Activated CD4-positive, alpha-beta T cell treated with anti-CD3 and anti-CD28 coated beads for 36 hours (primary cell): ENCODE results near the gene SPRED1. TPM values are rescaled to one million over a fixed set of nuclear protein-coding genes. Genes with fewer than 3 reads are reported as not detected.
"Not testable (repeated sequence)": the region's sequence is repeated elsewhere in the genome, so short reads cannot be mapped to it uniquely, and the experiment has no call there.

Source experiments
- ATAC-seq: fragments of 200-7000 bp; cut with Tn5 transposase; one replicate; pipeline ENCODE4 v1.10.0; 2021; ENCODE audit warnings: mild to moderate bottlenecking, moderate library complexity
- CTCF ChIA-PET: fragments of 350-600 bp; sonication (Branson Sonifier 250); formaldehyde crosslinking; loops from one replicate; lab custom pipeline; 2021; ENCODE audit warnings: antibody characterized with exemption; lab: Charles Lee
- POLR2A ChIA-PET: fragments of 350-600 bp; sonication (Branson Sonifier 250); formaldehyde crosslinking; loops from one replicate; lab custom pipeline; 2021; ENCODE audit warnings: antibody characterized with exemption, inconsistent platforms; lab: Charles Lee
- DNase-seq: peaks from one replicate; pipeline ENCODE4 v3.0.0-alpha.2; 2020
- H3K27ac Mint-ChIP-seq: one replicate; pipeline ENCODE4 v1.8.0; 2021; ENCODE audit warnings: mixed read lengths
- H3K27me3 Mint-ChIP-seq: one replicate; pipeline ENCODE4 v1.8.0; 2021; ENCODE audit warnings: mixed read lengths
- H3K36me3 Mint-ChIP-seq: one replicate; pipeline ENCODE4 v1.8.0; 2021; ENCODE audit warnings: low read depth, mixed read lengths
- H3K4me1 Mint-ChIP-seq: one replicate; pipeline ENCODE4 v1.8.0; 2021; ENCODE audit warnings: mixed read lengths
- H3K4me3 Mint-ChIP-seq: one replicate; pipeline ENCODE4 v1.8.0; 2021; ENCODE audit warnings: mild to moderate bottlenecking, moderate library complexity, mixed read lengths
- H3K9me3 Mint-ChIP-seq: one replicate; pipeline ENCODE4 v1.8.0; 2021; ENCODE audit warnings: low read depth, mixed read lengths
- intact Hi-C, 2 experiments: fragments of 100-400 bp; cut with DNase I in 1 of 2; cut with micrococcal nuclease in 1 of 2; formaldehyde crosslinking; loops; one replicate each; pipeline versions ENCODE4 v1.14.2 to v1.15.1; 2022 to 2024; cut with DNase I, micrococcal nuclease
- total RNA-seq, 2 experiments: library from RNA; stranded (reverse); gene quantifications; one replicate each; pipeline ENCODE4 v1.2.3, GENCODE V29; 2021

The SPRED1 gene
- total RNA-seq, 2 experiments from 2014 or later = 0.90 to 0.96 TPM

- POLR2A ChIA-PET = interaction anchor here (0.6 kb wide), 1 partner anchor 213 kb away, joined by 3 read pairs; no protein-coding TSS in a partner anchor
- no peaks in the 10 kb centered on the region for H3K36me3 Mint-ChIP-seq
- no peak for ATAC-seq
- CTCF ChIA-PET = no interaction called here
- no peak for DNase-seq
- H3K27me3 Mint-ChIP-seq = no peaks in the 10 kb centered on the region
- H3K27ac Mint-ChIP-seq = no peak overlapping the region
- no peak overlapping the region for H3K4me3 Mint-ChIP-seq
- intact Hi-C loops = no loop called here
- no peaks in the 10 kb centered on the region for H3K9me3 Mint-ChIP-seq
- no peaks in the 10 kb centered on the region for H3K4me1 Mint-ChIP-seq
Measured at GRCh38 chr15:38263996-38264395, 11.4 kb downstream of the SPRED1 start.

GRCh38 chr15:38266247-38266986, 13.8 kb downstream of the SPRED1 start:
- Mint-ChIP-seq H3K9me3 (no peaks in the 10 kb centered on the region), H3K27ac (no peak overlapping the region), H3K4me1 (no peaks in the 10 kb centered on the region), H3K4me3 (no peak overlapping the region), H3K27me3 (peaks cover 2% of the 10 kb centered on the region), H3K36me3 (no peaks in the 10 kb centered on the region)
- DNase-seq (no peak), ATAC-seq (no peak)
- intact Hi-C loops = no loop called here
- POLR2A ChIA-PET = no interaction called here
- CTCF ChIA-PET = interaction anchor here (1.2 kb wide), 1 partner anchor 13 kb away, joined by 3 read pairs; no protein-coding TSS in a partner anchor

- H3K27ac Mint-ChIP-seq = no peak overlapping the region
- peaks cover 6% of the 10 kb centered on the region for H3K27me3 Mint-ChIP-seq
- H3K9me3 Mint-ChIP-seq = no peaks in the 10 kb centered on the region
- DNase-seq (no peak), ATAC-seq (no peak)
- CTCF ChIA-PET = no interaction called here
- no peaks in the 10 kb centered on the region for H3K4me1 Mint-ChIP-seq
- no peaks in the 10 kb centered on the region for H3K36me3 Mint-ChIP-seq
- intact Hi-C loops = no loop called here
- no peak overlapping the region for H3K4me3 Mint-ChIP-seq
- POLR2A ChIA-PET = no interaction called here
Measured at GRCh38 chr15:38267421-38268022, 14.9 kb downstream of the SPRED1 start.

- intact Hi-C loops = no loop called here
- H3K4me1 Mint-ChIP-seq = no peaks in the 10 kb centered on the region
- DNase-seq = no peak
- H3K36me3 Mint-ChIP-seq = no peaks in the 10 kb centered on the region
- POLR2A ChIA-PET = no interaction called here
- H3K27me3 Mint-ChIP-seq = peaks cover 10% of the 10 kb centered on the region
- H3K9me3 Mint-ChIP-seq = no peaks in the 10 kb centered on the region
- H3K4me3 Mint-ChIP-seq = no peak overlapping the region
- ATAC-seq = no peak
- no peak overlapping the region for H3K27ac Mint-ChIP-seq
- CTCF ChIA-PET = interaction anchor here (0.8 kb wide), 1 partner anchor 17 kb away, joined by 3 read pairs; no protein-coding TSS in a partner anchor
Measured at GRCh38 chr15:38271144-38271543, 18.5 kb downstream of the SPRED1 start.

GRCh38 chr15:38271895-38272294, 19.3 kb downstream of the SPRED1 start:
- ChIA-PET CTCF (no interaction called here), POLR2A (no interaction called here)
- Mint-ChIP-seq H3K4me3 (no peak overlapping the region), H3K27me3 (peaks cover 10% of the 10 kb centered on the region), H3K9me3 (no peaks in the 10 kb centered on the region), H3K27ac (no peak overlapping the region), H3K36me3 (no peaks in the 10 kb centered on the region), H3K4me1 (no peaks in the 10 kb centered on the region)
- intact Hi-C loops = no loop called here
- no peak for ATAC-seq
- DNase-seq = no peak

- H3K27ac Mint-ChIP-seq, ATAC-seq, CTCF ChIA-PET: not testable (repeated sequence)
Measured at GRCh38 chr15:38272431-38272830, 19.8 kb downstream of the SPRED1 start.

GRCh38 chr15:38274135-38274534, 21.5 kb downstream of the SPRED1 start:
- ATAC-seq (no peak), DNase-seq (no peak)
- no peak overlapping the region for H3K4me3 Mint-ChIP-seq
- ChIA-PET CTCF (no interaction called here), POLR2A (no interaction called here)
- H3K27ac Mint-ChIP-seq = no peak overlapping the region
- H3K27me3 Mint-ChIP-seq = peaks cover 14% of the 10 kb centered on the region
- H3K4me1 Mint-ChIP-seq = no peaks in the 10 kb centered on the region
- no peaks in the 10 kb centered on the region for H3K9me3 Mint-ChIP-seq
- no peaks in the 10 kb centered on the region for H3K36me3 Mint-ChIP-seq
- intact Hi-C loops = no loop called here

More at GRCh38 chr15:38272431-38272830, 19.8 kb downstream of the SPRED1 start:
- peaks cover 12% of the 10 kb centered on the region for H3K27me3 Mint-ChIP-seq
- H3K36me3 Mint-ChIP-seq, intact Hi-C loops, DNase-seq, H3K4me3 Mint-ChIP-seq, H3K9me3 Mint-ChIP-seq, H3K4me1 Mint-ChIP-seq, POLR2A ChIA-PET: not testable (repeated sequence)

- no peak overlapping the region for H3K27ac Mint-ChIP-seq
- ATAC-seq (no peak), DNase-seq (no peak)
- ChIA-PET POLR2A (no interaction called here), CTCF (interaction anchor here (0.6 kb wide), 1 partner anchor 176 kb away, joined by 3 read pairs; no protein-coding TSS in a partner anchor)
- H3K4me3 Mint-ChIP-seq = no peak overlapping the region
- no peaks in the 10 kb centered on the region for H3K9me3 Mint-ChIP-seq
- peaks cover 12% of the 10 kb centered on the region for H3K27me3 Mint-ChIP-seq
- H3K36me3 Mint-ChIP-seq = no peaks in the 10 kb centered on the region
- no peaks in the 10 kb centered on the region for H3K4me1 Mint-ChIP-seq
- intact Hi-C loops = no loop called here
Measured at GRCh38 chr15:38275959-38276358, 23.3 kb downstream of the SPRED1 start.

- DNase-seq, POLR2A ChIA-PET, ATAC-seq, H3K4me1 Mint-ChIP-seq, H3K27ac Mint-ChIP-seq, intact Hi-C loops, CTCF ChIA-PET, H3K9me3 Mint-ChIP-seq, H3K36me3 Mint-ChIP-seq, H3K4me3 Mint-ChIP-seq: not testable (repeated sequence)
- peaks cover 12% of the 10 kb centered on the region for H3K27me3 Mint-ChIP-seq
Measured at GRCh38 chr15:38277281-38277680, 24.6 kb downstream of the SPRED1 start.

- intact Hi-C loops = no loop called here
- ChIA-PET CTCF (no interaction called here), POLR2A (no interaction called here)
- Mint-ChIP-seq H3K4me3 (no peak overlapping the region), H3K36me3 (no peaks in the 10 kb centered on the region), H3K9me3 (no peaks in the 10 kb centered on the region), H3K4me1 (no peaks in the 10 kb centered on the region), H3K27me3 (peaks cover 13% of the 10 kb centered on the region), H3K27ac (no peak overlapping the region)
- no peak for ATAC-seq
- DNase-seq = no peak
Measured at GRCh38 chr15:38281031-38281430, 28.4 kb downstream of the SPRED1 start.

GRCh38 chr15:38283010-38283409, 30.4 kb downstream of the SPRED1 start:
- no peaks in the 10 kb centered on the region for H3K36me3 Mint-ChIP-seq
- DNase-seq (no peak), ATAC-seq (no peak)
- intact Hi-C loops = no loop called here
- POLR2A ChIA-PET = no interaction called here
- H3K4me3 Mint-ChIP-seq = no peak overlapping the region
- H3K4me1 Mint-ChIP-seq = no peaks in the 10 kb centered on the region
- H3K9me3 Mint-ChIP-seq = no peaks in the 10 kb centered on the region
- CTCF ChIA-PET = interaction anchor here (1.1 kb wide), 1 partner anchor 13 kb away, joined by 3 read pairs; no protein-coding TSS in a partner anchor
- peaks cover 12% of the 10 kb centered on the region for H3K27me3 Mint-ChIP-seq
- no peak overlapping the region for H3K27ac Mint-ChIP-seq

GRCh38 chr15:38285456-38285855, 32.8 kb downstream of the SPRED1 start:
- ATAC-seq = no peak
- CTCF ChIA-PET = no interaction called here
- intact Hi-C loops = no loop called here

More at GRCh38 chr15:38285456-38285855, 32.8 kb downstream of the SPRED1 start:
- no peaks in the 10 kb centered on the region for H3K36me3 Mint-ChIP-seq
- POLR2A ChIA-PET = no interaction called here
- no peaks in the 10 kb centered on the region for H3K9me3 Mint-ChIP-seq
- H3K27me3 Mint-ChIP-seq = peaks cover 14% of the 10 kb centered on the region
- H3K27ac Mint-ChIP-seq = no peak overlapping the region
- DNase-seq = no peak
- no peak overlapping the region for H3K4me3 Mint-ChIP-seq
- no peaks in the 10 kb centered on the region for H3K4me1 Mint-ChIP-seq
